Endodermal cell (in vitro differentiated cells): ENCODE measurements around the gene KIF15. TPM values are rescaled to one million over a fixed set of nuclear protein-coding genes. Genes with fewer than 3 reads are reported as not detected.

Experiments
- DNase-seq: peaks from one replicate; pipeline ENCODE4 v3.0.0-alpha.2; 2017
- H3K27ac ChIP-seq: 2 replicates; pipeline ENCODE4 v1.5.1; 2013; ENCODE audit warnings: mild to moderate bottlenecking, low read depth, low read length, moderate library complexity
- H3K27me3 ChIP-seq: 2 replicates; pipeline ENCODE4 v1.6.1; 2013; ENCODE audit warnings: mild to moderate bottlenecking, low read length, moderate library complexity; ENCODE audit not compliant: insufficient read depth, control insufficient read depth, poor library complexity, severe bottlenecking
- H3K36me3 ChIP-seq: 2 replicates; pipeline ENCODE4 v1.7.0; 2013; ENCODE audit warnings: mild to moderate bottlenecking, low read length, moderate library complexity; ENCODE audit not compliant: control insufficient read depth, insufficient read depth
- H3K4me1 ChIP-seq: one replicate; pipeline ENCODE4 v1.7.0; 2013; ENCODE audit warnings: low read length; ENCODE audit not compliant: control insufficient read depth, insufficient read depth
- H3K4me3 ChIP-seq: 2 replicates; pipeline ENCODE4 v1.5.1; 2013; ENCODE audit warnings: mild to moderate bottlenecking, low read length, moderate library complexity
- H3K9ac ChIP-seq: 2 replicates; pipeline ENCODE4 v1.6.1; 2013; ENCODE audit warnings: mild to moderate bottlenecking, low read length, moderate library complexity; ENCODE audit not compliant: poor library complexity, severe bottlenecking; ENCODE audit errors: extremely low read depth
- H3K9me3 ChIP-seq: 2 replicates; pipeline ENCODE4 v1.6.1; 2013; ENCODE audit warnings: mild to moderate bottlenecking, low read length, moderate library complexity; ENCODE audit not compliant: control insufficient read depth
- H3K27ac Mint-ChIP-seq: 2 replicates; pipeline ENCODE4 v1.8.0; 2020; ENCODE audit warnings: mixed read lengths
- H3K27me3 Mint-ChIP-seq: 2 replicates; pipeline ENCODE4 v1.8.0; 2021; ENCODE audit warnings: mild to moderate bottlenecking, mixed read lengths; ENCODE audit not compliant: insufficient read depth
- H3K36me3 Mint-ChIP-seq: 2 replicates; pipeline ENCODE4 v1.8.0; 2020; ENCODE audit warnings: low read depth, mixed read lengths
- H3K4me1 Mint-ChIP-seq: 2 replicates; pipeline ENCODE4 v1.8.0; 2020; ENCODE audit warnings: mixed read lengths
- H3K4me3 Mint-ChIP-seq: 2 replicates; pipeline ENCODE4 v1.8.0; 2020; ENCODE audit warnings: mild to moderate bottlenecking, moderate library complexity, mixed read lengths
- H3K9me3 Mint-ChIP-seq: 2 replicates; pipeline ENCODE4 v1.8.0; 2020; ENCODE audit warnings: mild to moderate bottlenecking, mixed read lengths
- WGBS, 2 experiments: methylation state at CpG; one replicate each; pipeline versions ENCODE4 v1.1.5 to v1.1.7; 2013; ENCODE audit warnings: missing lambda C conversion rate in 2 of 2, mixed read lengths in 1 of 2; ENCODE audit not compliant: insufficient coverage in 1 of 2, insufficient read length in 1 of 2; 5-methylcytosine and 5-hydroxymethylcytosine counted together
- total RNA-seq, 2 donors: library from RNA; stranded (reverse); fragmentation: NEBNext Ultra II Directional in 1 of 2; extraction: Animal tissue kit (Norgen Biotek cat#: 25700) in 1 of 2; gene quantifications; 2 replicates in 1 of 2; 3 replicates in 1 of 2; pipeline ENCODE4 v1.2.1, GENCODE V29; 2021
- TF ChIP-seq, protein P1 (sequence below): fragments of 200-600 bp; sonication (generic); conservative IDR thresholded peaks from 2 replicates; pipeline ENCODE4 v1.5.0; 2021; ENCODE audit warnings: antibody characterized with exemption, mild to moderate bottlenecking

The KIF15 gene
- total RNA-seq, 2 donors from 2014 or later, result 16.2 to 20.4 TPM

DNA sequence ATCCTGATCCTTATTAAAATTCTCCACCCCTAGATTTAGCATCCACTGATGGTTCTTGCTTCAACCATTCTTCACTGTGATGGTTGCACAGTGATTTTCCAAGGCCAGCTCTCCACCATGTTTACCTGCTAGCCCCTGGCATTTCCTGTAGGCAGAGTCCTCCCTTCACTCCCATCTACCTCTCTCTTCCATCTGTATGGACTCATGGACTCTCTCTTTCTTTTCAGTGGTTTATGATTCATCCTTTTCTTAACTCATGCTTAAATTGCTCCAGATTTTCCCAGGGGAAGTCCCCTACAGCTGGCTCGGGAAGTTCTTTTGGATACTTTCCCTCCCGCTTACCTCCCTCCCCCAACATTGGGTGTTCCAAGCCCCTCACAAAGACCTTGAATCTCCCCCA, 131.5 kb downstream of the KIF15 start:
- Histone ChIP-seq H3K9ac (no peak overlapping the region), H3K4me3 (no peak overlapping the region), H3K4me1 (no peaks in the 10 kb centered on the region), H3K27ac (no peak overlapping the region), H3K36me3 (no peaks in the 10 kb centered on the region), H3K9me3 (no peaks in the 10 kb centered on the region), H3K27me3 (no peaks in the 10 kb centered on the region)
- WGBS, 2 experiments, result 95% methylated on average over 2 of the region's 2 CpGs; no CpG with 5 or more reads in 1 of the 2 experiments
- Mint-ChIP-seq H3K27me3 (no peaks in the 10 kb centered on the region), H3K4me3 (no peak overlapping the region), H3K4me1 (no peaks in the 10 kb centered on the region), H3K27ac (no peak overlapping the region), H3K36me3 (no peaks in the 10 kb centered on the region), H3K9me3 (no peaks in the 10 kb centered on the region)
- TF ChIP-seq, protein P1, sequence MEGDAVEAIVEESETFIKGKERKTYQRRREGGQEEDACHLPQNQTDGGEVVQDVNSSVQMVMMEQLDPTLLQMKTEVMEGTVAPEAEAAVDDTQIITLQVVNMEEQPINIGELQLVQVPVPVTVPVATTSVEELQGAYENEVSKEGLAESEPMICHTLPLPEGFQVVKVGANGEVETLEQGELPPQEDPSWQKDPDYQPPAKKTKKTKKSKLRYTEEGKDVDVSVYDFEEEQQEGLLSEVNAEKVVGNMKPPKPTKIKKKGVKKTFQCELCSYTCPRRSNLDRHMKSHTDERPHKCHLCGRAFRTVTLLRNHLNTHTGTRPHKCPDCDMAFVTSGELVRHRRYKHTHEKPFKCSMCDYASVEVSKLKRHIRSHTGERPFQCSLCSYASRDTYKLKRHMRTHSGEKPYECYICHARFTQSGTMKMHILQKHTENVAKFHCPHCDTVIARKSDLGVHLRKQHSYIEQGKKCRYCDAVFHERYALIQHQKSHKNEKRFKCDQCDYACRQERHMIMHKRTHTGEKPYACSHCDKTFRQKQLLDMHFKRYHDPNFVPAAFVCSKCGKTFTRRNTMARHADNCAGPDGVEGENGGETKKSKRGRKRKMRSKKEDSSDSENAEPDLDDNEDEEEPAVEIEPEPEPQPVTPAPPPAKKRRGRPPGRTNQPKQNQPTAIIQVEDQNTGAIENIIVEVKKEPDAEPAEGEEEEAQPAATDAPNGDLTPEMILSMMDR, result no peak
- DNase-seq, result no peak

DNA sequence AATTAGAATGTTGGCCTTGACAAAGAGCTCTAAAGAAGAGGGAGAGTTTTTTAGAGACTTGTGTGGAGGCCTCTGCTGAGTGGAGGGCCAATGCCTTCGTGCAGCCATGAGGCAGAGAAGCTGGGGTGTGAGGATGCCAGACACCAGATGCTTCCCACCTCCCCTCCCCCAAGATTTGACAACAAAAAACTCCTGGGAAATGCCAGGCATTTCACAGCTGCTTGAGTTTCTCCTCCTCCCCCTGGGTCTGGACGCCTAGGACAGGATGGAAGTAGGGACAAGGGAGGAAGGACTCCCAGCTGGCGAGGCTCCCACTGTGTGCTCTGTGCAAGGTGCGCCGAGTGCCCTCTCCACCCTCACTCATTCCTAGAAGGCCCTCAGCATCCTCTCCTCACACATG, 132.9 kb downstream of the KIF15 start:
- Mint-ChIP-seq H3K9me3 (no peaks in the 10 kb centered on the region), H3K4me1 (no peaks in the 10 kb centered on the region), H3K27me3 (no peaks in the 10 kb centered on the region), H3K27ac (peak overlapping the region; percentile 39), H3K36me3 (no peaks in the 10 kb centered on the region), H3K4me3 (no peak overlapping the region)
- Histone ChIP-seq H3K27me3 (no peaks in the 10 kb centered on the region), H3K4me1 (no peaks in the 10 kb centered on the region), H3K4me3 (no peak overlapping the region), H3K27ac (no peak overlapping the region), H3K9ac (no peak overlapping the region), H3K9me3 (no peaks in the 10 kb centered on the region), H3K36me3 (no peaks in the 10 kb centered on the region)
- 40 to 60% methylated on average over 1 to 4 of the region's 5 CpGs for WGBS, 2 experiments
- TF ChIP-seq, protein P1, result no peak
- DNase-seq, result peak; percentile 89

DNA sequence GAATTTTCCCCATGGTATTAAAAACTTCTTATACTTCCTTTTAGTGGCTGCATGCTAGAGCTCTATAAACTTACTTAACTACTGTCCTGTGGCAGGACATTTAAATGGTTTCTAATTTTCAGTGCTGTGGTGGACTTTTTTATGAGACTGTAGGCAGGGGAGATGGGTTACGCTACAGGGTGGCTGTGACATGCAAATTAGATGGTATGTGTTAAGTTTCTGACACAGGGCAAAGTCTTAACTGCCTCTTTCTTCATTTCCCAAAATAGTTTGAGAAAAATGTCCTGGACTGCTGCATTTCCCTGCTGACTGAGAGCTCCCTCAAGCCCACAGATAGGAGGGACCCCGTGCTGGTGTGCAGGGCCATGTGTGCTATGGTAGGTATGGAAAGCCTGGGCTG, 134.8 kb downstream of the KIF15 start:
- H3K9me3 ChIP-seq, result no peaks in the 10 kb centered on the region
- H3K36me3 Mint-ChIP-seq, result no peaks in the 10 kb centered on the region

More for the DNA sequence above, 134.8 kb downstream of the KIF15 start:
- no peaks in the 10 kb centered on the region for H3K27me3 ChIP-seq
- no peaks in the 10 kb centered on the region for H3K36me3 ChIP-seq
- TF ChIP-seq, protein P1, result no peak
- WGBS, 2 experiments, result 73 to 86% methylated on average over 2 of the region's 2 CpGs
- no peaks in the 10 kb centered on the region for H3K9me3 Mint-ChIP-seq
- DNase-seq, result no peak
- H3K4me3 Mint-ChIP-seq, result no peak overlapping the region
- H3K27me3 Mint-ChIP-seq, result no peaks in the 10 kb centered on the region
- H3K27ac ChIP-seq, result no peak overlapping the region
- H3K4me1 ChIP-seq, result no peaks in the 10 kb centered on the region
- H3K27ac Mint-ChIP-seq, result no peak overlapping the region
- no peaks in the 10 kb centered on the region for H3K4me1 Mint-ChIP-seq
- no peak overlapping the region for H3K4me3 ChIP-seq
- no peak overlapping the region for H3K9ac ChIP-seq
